ENCODE data around the gene FOXL2.

Gene FOXL2

GRCh38 chr3:138912237-138912636 lies 34.7 kb downstream of the FOXL2 start:
- in situ Hi-C loops (cut with HindIII; ENCODE audit: low pct_ligation_motif_present, low sequenced_read_pairs): loop anchor here (25.0 kb wide), 1 partner anchor 225 kb away; no protein-coding TSS in a partner anchor
- Histone ChIP-seq H3K4me3 (ENCODE audit: low read depth, low read length) (no peak overlapping the region), H3K27ac (no peak overlapping the region), H3K27me3 (replicated peaks) (no peaks in the 10 kb centered on the region), H3K36me3 (replicated peaks) (no peaks in the 10 kb centered on the region)
- TF ChIP-seq CTCF (IDR thresholded peaks at IDR 0.05; ENCODE audit: low read depth, low read length, missing control alignments): no peak
- no peak for DNase-seq

- Histone ChIP-seq H3K36me3 (replicated peaks) (no peaks in the 10 kb centered on the region), H3K27me3 (replicated peaks) (no peaks in the 10 kb centered on the region), H3K27ac (no peak overlapping the region), H3K4me3 (ENCODE audit: low read depth, low read length) (no peak overlapping the region)
- in situ Hi-C loops (cut with HindIII; ENCODE audit: low pct_ligation_motif_present, low sequenced_read_pairs): loop anchor here (25.0 kb wide), 1 partner anchor 224 kb away; no protein-coding TSS in a partner anchor
- DNase-seq: no peak
- no peak for TF ChIP-seq CTCF (IDR thresholded peaks at IDR 0.05; ENCODE audit: low read depth, low read length, missing control alignments)
Measured at GRCh38 chr3:138911621-138912020, 35.3 kb downstream of the FOXL2 start.

- no peak overlapping the region for H3K4me3 ChIP-seq (ENCODE audit: low read depth, low read length)
- H3K27ac ChIP-seq: no peak overlapping the region
- H3K27me3 ChIP-seq (replicated peaks): no peaks in the 10 kb centered on the region
- in situ Hi-C loops (cut with HindIII; ENCODE audit: low pct_ligation_motif_present, low sequenced_read_pairs): loop anchor here (25.0 kb wide), 1 partner anchor 223 kb away; no protein-coding TSS in a partner anchor
- DNase-seq: no peak
- TF ChIP-seq CTCF (IDR thresholded peaks at IDR 0.05; ENCODE audit: low read depth, low read length, missing control alignments): no peak
- H3K36me3 ChIP-seq (replicated peaks): no peaks in the 10 kb centered on the region
Measured at GRCh38 chr3:138909904-138910303, 37.0 kb downstream of the FOXL2 start.

- DNase-seq: no peak
- H3K27ac ChIP-seq: no peak overlapping the region
- in situ Hi-C loops (cut with HindIII; ENCODE audit: low pct_ligation_motif_present, low sequenced_read_pairs): loop anchor here (25.0 kb wide), 1 partner anchor 222 kb away; no protein-coding TSS in a partner anchor
Measured at GRCh38 chr3:138908846-138909245, 38.1 kb downstream of the FOXL2 start.

GRCh38 chr3:138907539-138907938 lies 39.4 kb downstream of the FOXL2 start:
- in situ Hi-C loops (cut with HindIII; ENCODE audit: low pct_ligation_motif_present, low sequenced_read_pairs): loop anchor here (25.0 kb wide), 1 partner anchor 220 kb away; no protein-coding TSS in a partner anchor
- no peak for DNase-seq
- TF ChIP-seq CTCF (IDR thresholded peaks at IDR 0.05; ENCODE audit: low read depth, low read length, missing control alignments): no peak

More at GRCh38 chr3:138908846-138909245, 38.1 kb downstream of the FOXL2 start:
- no peak overlapping the region for H3K4me3 ChIP-seq (ENCODE audit: low read depth, low read length)
- no peaks in the 10 kb centered on the region for H3K27me3 ChIP-seq (replicated peaks)
- TF ChIP-seq CTCF (IDR thresholded peaks at IDR 0.05; ENCODE audit: low read depth, low read length, missing control alignments): no peak
- no peaks in the 10 kb centered on the region for H3K36me3 ChIP-seq (replicated peaks)

GRCh38 chr3:138902171-138902570 lies 44.8 kb downstream of the FOXL2 start:
- Histone ChIP-seq H3K27me3 (replicated peaks) (no peaks in the 10 kb centered on the region), H3K27ac (no peak overlapping the region), H3K36me3 (replicated peaks) (no peaks in the 10 kb centered on the region), H3K4me3 (ENCODE audit: low read depth, low read length) (no peak overlapping the region)
- no peak for DNase-seq
- TF ChIP-seq CTCF (IDR thresholded peaks at IDR 0.05; ENCODE audit: low read depth, low read length, missing control alignments): no peak
- in situ Hi-C loops (cut with HindIII; ENCODE audit: low pct_ligation_motif_present, low sequenced_read_pairs): loop anchor here (25.0 kb wide), 1 partner anchor 215 kb away; no protein-coding TSS in a partner anchor

More at GRCh38 chr3:138907539-138907938, 39.4 kb downstream of the FOXL2 start:
- no peaks in the 10 kb centered on the region for H3K36me3 ChIP-seq (replicated peaks)
- no peaks in the 10 kb centered on the region for H3K27me3 ChIP-seq (replicated peaks)
- no peak overlapping the region for H3K27ac ChIP-seq
- H3K4me3 ChIP-seq (ENCODE audit: low read depth, low read length): no peak overlapping the region

Data from brain microvascular endothelial cell (primary cell).